Measurements from ENCODE around the gene STON1. TPM values are rescaled to one million over a fixed set of nuclear protein-coding genes. Genes with fewer than 3 reads are reported as not detected.
"Not testable (repeated sequence)": the region's sequence is repeated elsewhere in the genome, so short reads cannot be mapped to it uniquely, and the experiment has no call there.

STON1 gene
- total RNA-seq, 1 experiment from 2014 or later, result not detected

- DNase-seq (ENCODE audit: low spot score), result no peak
These were observed 39.5 kb downstream of the STON1 start for GRCh38 chr2:48569433-48569832.

- no peak for DNase-seq (ENCODE audit: low spot score)
These were observed 42.9 kb downstream of the STON1 start for GRCh38 chr2:48572816-48573215.

GRCh38 chr2:48574353-48575287 is 44.7 kb downstream of the STON1 start:
- DNase-seq (ENCODE audit: low spot score), result no peak

GRCh38 chr2:48578313-48578712 is 48.4 kb downstream of the STON1 start:
- no peak for DNase-seq (ENCODE audit: low spot score)

- no peak for DNase-seq (ENCODE audit: low spot score)
These were observed 54.0 kb downstream of the STON1 start for GRCh38 chr2:48583961-48584360.

GRCh38 chr2:48584551-48584950 is 54.6 kb downstream of the STON1 start:
- DNase-seq (ENCODE audit: low spot score), result no peak

GRCh38 chr2:48586433-48586832 is 56.5 kb downstream of the STON1 start:
- DNase-seq (ENCODE audit: low spot score), result no peak

GRCh38 chr2:48587560-48587959 is 57.6 kb downstream of the STON1 start:
- no peak for DNase-seq (ENCODE audit: low spot score)

- no peak for DNase-seq (ENCODE audit: low spot score)
These were observed 58.0 kb downstream of the STON1 start for GRCh38 chr2:48587961-48588360.

GRCh38 chr2:48588745-48589144 is 58.8 kb downstream of the STON1 start:
- no peak for DNase-seq (ENCODE audit: low spot score)

- DNase-seq (ENCODE audit: low spot score), result peak; percentile 36
These were observed 59.3 kb downstream of the STON1 start for GRCh38 chr2:48589170-48589767.

- DNase-seq (ENCODE audit: low spot score), result no peak
These were observed 60.1 kb downstream of the STON1 start for GRCh38 chr2:48590017-48590416.

GRCh38 chr2:48592067-48592466 is 62.1 kb downstream of the STON1 start:
- DNase-seq (ENCODE audit: low spot score), result no peak

GRCh38 chr2:48596751-48597150 is 66.8 kb downstream of the STON1 start:
- DNase-seq (ENCODE audit: low spot score), result not testable (repeated sequence)

GRCh38 chr2:48597492-48597891 is 67.5 kb downstream of the STON1 start:
- DNase-seq (ENCODE audit: low spot score), result no peak

GRCh38 chr2:48600204-48600813 is 70.4 kb downstream of the STON1 start:
- DNase-seq (ENCODE audit: low spot score), result peak; percentile 73

GRCh38 chr2:48600917-48601316 is 71.0 kb downstream of the STON1 start:
- DNase-seq (ENCODE audit: low spot score), result no peak

- peak; percentile 49 for DNase-seq (ENCODE audit: low spot score)
These were observed 71.4 kb downstream of the STON1 start for GRCh38 chr2:48601349-48601748.

GRCh38 chr2:48605482-48606175 is 75.7 kb downstream of the STON1 start:
- no peak for DNase-seq (ENCODE audit: low spot score)

- DNase-seq (ENCODE audit: low spot score), result no peak
These were observed 77.5 kb downstream of the STON1 start for GRCh38 chr2:48607307-48608014.

- DNase-seq (ENCODE audit: low spot score), result no peak
These were observed 83.3 kb downstream of the STON1 start for GRCh38 chr2:48613211-48613610.

Measured in HT-29 (cell line).